Measurements from ENCODE around the gene FCGR3A.
"Not testable (repeated sequence)": the region's sequence is repeated elsewhere in the genome, so short reads cannot be mapped to it uniquely, and the experiment has no call there.

FCGR3A gene

DNA sequence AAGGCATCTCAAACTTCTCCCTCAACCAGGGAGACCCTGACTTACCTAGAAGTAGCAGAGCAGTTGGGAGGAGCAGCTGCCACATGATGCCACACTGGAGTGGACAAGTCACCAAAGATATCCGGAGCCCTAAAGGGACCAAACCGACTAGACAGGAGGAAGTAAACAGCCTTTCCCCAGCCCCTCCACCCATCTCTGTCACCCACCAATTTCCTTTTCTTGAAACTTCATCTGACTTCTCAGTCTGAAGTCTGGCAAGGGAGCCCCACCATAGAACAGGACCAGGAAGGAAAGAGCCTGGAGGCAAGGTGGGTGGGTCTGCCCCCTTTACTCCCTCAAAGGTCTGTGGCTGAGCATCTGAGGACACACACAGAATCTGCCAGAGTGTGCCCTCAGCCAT is at the start of gene FCGR3A:
TSS of gene FCGR3A (minus strand) at position 167 of the 400 bp plus-strand sequence. CDS start at position 85, 82 bp downstream.
- no peak for DNase-seq

- DNase-seq: not testable (repeated sequence)
Observed at GRCh38 chr1:161597077-161597476, 47.5 kb upstream of the FCGR3A start.

GRCh38 chr1:161595583-161595982 is 46.0 kb upstream of the FCGR3A start:
- not testable (repeated sequence) for DNase-seq

DNA sequence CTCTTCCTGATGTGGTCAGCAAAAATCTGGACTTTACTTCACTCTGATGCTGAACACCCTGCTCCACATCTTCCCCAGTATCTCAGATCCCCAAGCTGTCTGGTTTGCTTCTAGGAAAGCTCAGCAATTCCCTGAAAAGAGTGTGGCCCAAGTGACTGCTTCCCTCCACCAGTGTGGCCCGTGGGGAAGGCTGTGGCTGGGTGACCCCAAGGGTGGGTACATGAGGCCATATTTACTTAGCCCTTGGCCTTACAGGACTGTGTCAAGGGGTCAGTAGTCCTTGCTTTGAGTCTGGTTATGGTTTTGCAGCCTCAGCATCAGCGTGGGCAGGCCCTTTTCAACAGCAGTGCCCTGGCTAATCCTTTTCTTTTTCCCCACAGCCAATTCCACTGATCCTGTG is 45.6 kb upstream of the FCGR3A start:
- DNase-seq: not testable (repeated sequence)

GRCh38 chr1:161594269-161594984 is 44.8 kb upstream of the FCGR3A start:
- DNase-seq: not testable (repeated sequence)

DNA sequence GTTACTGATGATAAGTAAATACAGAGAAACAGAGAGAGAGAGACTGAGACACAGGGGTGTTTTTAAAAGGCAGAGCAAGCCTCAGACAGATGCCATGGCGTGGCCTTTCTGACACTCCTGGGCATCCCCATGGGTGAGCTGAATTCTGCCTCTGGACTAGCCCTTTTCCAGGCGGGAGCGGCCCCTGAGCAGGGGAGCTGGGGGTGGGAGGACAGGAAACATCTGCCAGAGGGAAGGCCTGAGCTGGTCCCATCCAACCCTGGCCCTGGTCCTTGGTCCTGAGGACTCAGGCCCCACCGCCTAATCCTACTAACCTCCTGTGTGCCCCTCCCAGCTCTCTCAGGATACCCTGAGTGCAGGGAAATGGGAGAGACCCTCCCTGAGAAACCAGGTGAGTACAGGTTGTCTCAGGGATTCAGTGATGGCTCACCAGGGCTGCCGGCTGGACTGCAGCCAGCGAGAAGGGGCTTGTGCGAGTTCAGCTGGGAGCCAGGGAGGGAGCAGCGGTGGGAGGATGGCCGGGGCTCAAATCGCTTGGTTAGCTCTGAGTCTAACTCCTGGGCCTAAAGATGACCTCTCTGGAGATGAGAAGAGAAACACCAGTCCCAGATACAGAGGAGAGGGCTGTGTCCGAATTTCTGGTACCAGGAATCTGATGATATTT is 43.6 kb upstream of the FCGR3A start:
- DNase-seq: not testable (repeated sequence)

DNA sequence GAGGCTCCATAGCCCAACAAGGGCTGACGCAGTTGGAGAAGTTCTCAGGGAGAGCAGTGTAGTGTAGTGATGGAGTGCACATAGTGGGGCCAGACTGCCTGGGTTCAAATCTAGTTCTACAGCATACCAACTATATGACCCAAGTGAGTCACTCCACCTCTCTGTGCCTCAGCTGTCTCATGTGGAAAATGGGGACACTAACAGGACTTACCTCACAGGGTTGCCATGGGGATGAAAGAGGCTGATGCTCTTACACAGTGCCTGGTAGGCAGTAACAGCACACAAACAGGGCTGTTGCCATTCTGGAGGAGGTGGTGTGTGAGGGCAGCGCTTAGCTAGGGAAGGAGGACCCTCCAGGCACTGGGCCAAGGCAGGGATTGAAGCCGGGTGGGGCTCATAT is 43.0 kb upstream of the FCGR3A start:
- not testable (repeated sequence) for DNase-seq

DNA sequence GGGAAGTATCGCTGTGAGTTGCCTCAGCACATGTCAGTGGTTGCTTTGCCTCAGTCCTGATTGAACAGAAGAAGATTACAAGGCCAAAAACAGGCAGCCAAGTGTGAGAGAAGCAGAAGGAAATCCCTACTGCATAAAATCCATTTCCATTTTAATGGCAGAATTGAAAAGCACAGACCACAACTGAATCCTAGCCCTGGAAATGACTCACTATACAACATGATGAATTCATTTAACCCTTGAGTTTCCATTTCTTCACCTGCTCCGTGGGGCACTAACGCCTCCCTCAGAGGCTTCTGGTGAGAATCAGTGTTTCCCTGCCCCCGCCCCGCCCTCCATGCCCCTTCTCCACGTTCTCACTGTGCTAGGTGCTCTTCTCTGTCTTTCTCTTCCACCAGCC is 40.3 kb upstream of the FCGR3A start:
- DNase-seq: not testable (repeated sequence)

GRCh38 chr1:161589365-161589764 is 39.7 kb upstream of the FCGR3A start:
- DNase-seq: not testable (repeated sequence)

- not testable (repeated sequence) for DNase-seq
Observed at GRCh38 chr1:161588596-161588995, 39.0 kb upstream of the FCGR3A start.

DNA sequence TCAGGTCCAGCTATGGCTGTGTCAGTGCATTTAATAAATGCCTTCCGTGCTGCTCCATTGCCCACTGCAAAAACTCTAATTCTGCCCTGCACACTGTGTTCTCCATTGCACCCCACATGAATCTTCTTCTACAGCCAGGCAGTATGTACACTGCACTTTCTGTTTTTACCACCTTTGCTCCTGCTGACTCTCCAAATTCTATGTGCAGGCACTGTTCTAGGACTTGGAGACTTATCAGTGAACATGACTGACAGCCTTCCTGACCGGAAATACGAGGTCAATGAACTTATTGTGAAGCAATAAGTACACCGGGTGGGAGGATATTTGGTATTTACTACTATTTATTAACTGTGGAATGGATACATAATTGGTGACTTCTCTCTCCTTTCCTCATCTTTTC is 33.3 kb upstream of the FCGR3A start:
- DNase-seq: not testable (repeated sequence)

DNA sequence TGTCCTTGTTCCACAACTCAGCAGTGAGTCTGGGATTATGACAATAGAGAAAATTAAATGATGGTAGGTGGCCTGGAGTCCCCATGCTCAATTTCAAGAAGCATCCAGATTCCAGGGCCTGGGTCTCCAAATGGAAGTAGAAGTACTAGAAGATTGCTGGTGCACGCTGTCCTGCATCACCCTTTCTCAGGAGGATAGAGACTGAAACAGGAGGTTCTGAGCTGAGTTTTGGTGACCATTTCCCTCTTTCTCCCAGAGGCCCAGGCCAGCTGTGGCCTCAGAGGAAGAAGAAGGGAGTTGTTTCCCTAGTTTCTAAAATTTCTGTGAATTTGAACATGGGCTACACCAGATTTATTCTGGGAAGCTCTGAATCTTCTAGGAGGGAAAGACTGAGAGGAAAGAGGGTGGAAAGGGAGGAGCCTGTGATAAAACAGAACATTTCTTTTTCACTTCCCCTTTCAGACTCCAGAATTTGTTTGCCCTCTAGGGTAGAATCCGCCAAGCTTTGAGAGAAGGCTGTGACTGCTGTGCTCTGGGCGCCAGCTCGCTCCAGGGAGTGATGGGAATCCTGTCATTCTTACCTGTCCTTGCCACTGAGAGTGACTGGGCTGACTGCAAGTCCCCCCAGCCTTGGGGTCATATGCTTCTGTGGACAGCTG is 31.4 kb upstream of the FCGR3A start:
- not testable (repeated sequence) for DNase-seq

- not testable (repeated sequence) for DNase-seq
Observed at GRCh38 chr1:161579856-161580507, 30.4 kb upstream of the FCGR3A start.

- DNase-seq: not testable (repeated sequence)
Observed at GRCh38 chr1:161576676-161577075, 27.1 kb upstream of the FCGR3A start.

- not testable (repeated sequence) for DNase-seq
Observed at GRCh38 chr1:161571703-161572102, 22.1 kb upstream of the FCGR3A start.

DNA sequence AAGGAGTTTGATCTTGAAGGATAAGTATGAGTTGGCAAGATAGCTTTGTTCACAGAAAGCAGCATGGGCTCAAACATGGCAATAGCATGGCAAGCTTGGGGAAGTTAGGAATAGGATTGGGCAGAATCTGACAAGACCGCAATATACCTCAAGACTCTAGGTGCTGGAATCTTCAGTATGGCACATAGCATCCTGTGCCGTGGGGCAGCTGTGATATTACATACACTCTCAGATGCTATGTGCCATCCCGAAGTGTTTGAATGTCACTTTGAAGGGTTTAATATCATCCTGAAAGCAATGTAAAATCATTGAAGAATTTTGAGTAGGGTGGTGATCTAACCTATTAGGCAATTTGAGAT is 17.0 kb upstream of the FCGR3A start:
- DNase-seq: not testable (repeated sequence)

GRCh38 chr1:161563522-161563921 is 13.9 kb upstream of the FCGR3A start:
- DNase-seq: not testable (repeated sequence)

DNA sequence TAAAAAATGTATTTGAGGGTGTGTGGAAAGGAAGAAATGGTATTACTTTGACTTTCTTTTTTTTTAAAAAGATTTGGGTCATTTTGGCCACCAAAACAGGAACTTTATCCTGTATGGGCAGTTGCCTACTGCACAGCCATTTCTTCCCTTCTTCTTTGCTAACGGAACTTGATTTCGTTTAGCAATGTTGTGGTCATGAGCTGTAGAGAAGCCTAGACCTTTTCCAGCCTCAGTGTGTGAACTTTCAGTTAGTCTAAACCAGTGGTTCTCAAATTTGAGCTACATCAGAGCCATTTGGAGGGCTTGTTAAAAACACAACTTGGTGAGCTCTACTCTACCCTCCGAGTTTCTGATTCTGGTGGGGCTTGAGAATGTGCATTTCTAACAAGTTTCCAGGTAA is 12.8 kb upstream of the FCGR3A start:
- not testable (repeated sequence) for DNase-seq

GRCh38 chr1:161560960-161561715 is 11.5 kb upstream of the FCGR3A start:
- DNase-seq: not testable (repeated sequence)

GRCh38 chr1:161557506-161558450 is 8.2 kb upstream of the FCGR3A start:
- not testable (repeated sequence) for DNase-seq

DNA sequence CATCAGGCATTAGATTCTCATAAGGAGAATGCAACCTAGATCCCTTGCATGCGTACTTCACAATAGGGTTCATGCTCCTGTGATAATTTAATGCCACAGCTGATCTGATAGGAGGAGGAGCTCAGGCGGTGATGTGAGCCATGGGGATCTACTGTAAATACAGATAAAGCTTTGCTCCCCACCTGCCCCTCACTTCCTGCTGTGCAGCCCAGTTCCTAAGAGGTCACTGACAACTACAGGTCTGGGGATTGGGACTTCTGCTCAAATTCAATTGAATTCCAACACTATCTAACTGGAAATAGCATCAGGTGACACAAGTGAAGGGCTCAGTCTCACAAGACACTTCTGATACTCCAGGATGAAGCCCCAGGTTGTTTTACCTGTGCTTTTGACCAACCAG is 7.4 kb upstream of the FCGR3A start:
- DNase-seq: not testable (repeated sequence)

Measured in stimulated activated CD4-positive, alpha-beta T cell treated with anti-CD3 and anti-CD28 coated beads, Interleukin-15, amount 100 ng/mL, for 24 hours (primary cell).